Smooth muscle cell (in vitro differentiated cells): ENCODE data around the gene VIM. TPM values are rescaled to one million over a fixed set of nuclear protein-coding genes. Genes with fewer than 3 reads are reported as not detected.

ENCODE experiments used
- DNase-seq: peaks from one replicate; lab custom pipeline; 2025; ENCODE audit not compliant: unreplicated experiment; lab: John Stamatoyannopoulos, UW
- H2AFZ ChIP-seq: fragments of 200-600 bp; sonication (generic); 2 replicates; pipeline ENCODE4 v1.6.0; 2016; ENCODE audit warnings: antibody characterized with exemption, low read depth, mild to moderate bottlenecking
- H3F3A ChIP-seq: fragments of 200-600 bp; sonication (generic); 2 replicates; pipeline ENCODE4 v1.6.0; 2017; ENCODE audit warnings: antibody characterized with exemption, low read depth
- H3K27ac ChIP-seq: fragments of 200-600 bp; sonication (generic); 2 replicates; pipeline ENCODE4 v1.5.1; 2016; ENCODE audit warnings: low read depth, mild to moderate bottlenecking
- H3K27me3 ChIP-seq: fragments of 200-600 bp; sonication (generic); 2 replicates; pipeline ENCODE4 v1.6.1; 2016; ENCODE audit warnings: low read depth, mild to moderate bottlenecking
- H3K36me3 ChIP-seq: fragments of 200-600 bp; sonication (generic); 2 replicates; pipeline ENCODE4 v1.5.1; 2016; ENCODE audit warnings: low read depth
- H3K4me1 ChIP-seq: fragments of 200-600 bp; sonication (generic); 2 replicates; pipeline ENCODE4 v1.5.1; 2016; ENCODE audit warnings: low read depth
- H3K4me2 ChIP-seq: fragments of 200-600 bp; sonication (generic); 2 replicates; pipeline ENCODE4 v1.6.0; 2016; ENCODE audit warnings: mild to moderate bottlenecking
- H3K4me3 ChIP-seq: fragments of 200-600 bp; sonication (generic); 2 replicates; pipeline ENCODE4 v1.5.1; 2016; ENCODE audit warnings: mild to moderate bottlenecking
- H3K79me2 ChIP-seq: fragments of 200-600 bp; sonication (generic); 2 replicates; pipeline ENCODE4 v1.6.0; 2016; ENCODE audit warnings: low read depth, mild to moderate bottlenecking
- H3K9ac ChIP-seq: fragments of 200-600 bp; sonication (generic); 2 replicates; pipeline ENCODE4 v1.6.0; 2016; ENCODE audit warnings: low read depth
- H3K9me3 ChIP-seq: fragments of 200-600 bp; sonication (generic); replicated peaks from 2 replicates; pipeline ENCODE4 v1.5.1; 2016; ENCODE audit warnings: low read depth
- H4K20me1 ChIP-seq: fragments of 200-600 bp; sonication (generic); 2 replicates; pipeline ENCODE4 v1.6.0; 2016; ENCODE audit warnings: low read depth
- CTCF ChIP-seq: fragments of 200-600 bp; sonication (generic); IDR thresholded peaks from 2 replicates; pipeline ENCODE4 v1.5.1; 2017; ENCODE audit warnings: borderline replicate concordance, mild to moderate bottlenecking, antibody characterized with exemption; ENCODE audit not compliant: insufficient read depth, poor library complexity, severe bottlenecking
- WGBS: methylation state at CpG from one replicate; pipeline ENCODE4 v1.1.7; 2016; ENCODE audit warnings: low lambda C conversion rate; 5-methylcytosine and 5-hydroxymethylcytosine counted together
- polyA plus RNA-seq: library from polyadenylated mRNA; unstranded; fragments of >200 nt; fragmentation: Nextera tagmentation; extraction: Ambion mirVana; gene quantifications from 2 replicates; pipeline ENCODE4 v1.2.1, GENCODE V29; 2016
- total RNA-seq: library from RNA; depleted of rRNA; stranded (reverse); fragments of >200 nt; gene quantifications from 2 replicates; pipeline ENCODE4 v1.2.3, GENCODE V29; 2014

Gene VIM
- total and polyA plus RNA-seq, 2 experiments from 2014 or later = 3,198 to 6,093 TPM

GRCh38 chr10:17229967-17230682 is 2.1 kb downstream of the VIM start:
- Histone ChIP-seq H3K4me2 (peak overlapping the region; percentile 96), H3K27me3 (no peaks in the 10 kb centered on the region), H3K9ac (peak overlapping the region; percentile 99), H3K9me3 (no peaks in the 10 kb centered on the region), H3F3A (peaks cover 62% of the 10 kb centered on the region), H2AFZ (no peak overlapping the region), H3K4me1 (peaks cover 34% of the 10 kb centered on the region), H3K79me2 (peaks cover 80% of the 10 kb centered on the region), H3K27ac (peak overlapping the region; percentile 99), H3K4me3 (peak overlapping the region; percentile 90), H3K36me3 (peaks cover 29% of the 10 kb centered on the region), H4K20me1 (peaks cover 60% of the 10 kb centered on the region)
- TF ChIP-seq CTCF = no peak
- under 1% methylated on average over 42 of the region's 43 CpGs for WGBS
- no peak for DNase-seq

GRCh38 chr10:17231788-17232187 is 3.7 kb downstream of the VIM start:
- Histone ChIP-seq H3K9me3 (no peaks in the 10 kb centered on the region), H3K4me2 (peak overlapping the region; percentile 96), H3K79me2 (peaks cover 71% of the 10 kb centered on the region), H3K4me1 (peaks cover 32% of the 10 kb centered on the region), H4K20me1 (peaks cover 77% of the 10 kb centered on the region), H3F3A (peaks cover 76% of the 10 kb centered on the region), H3K27me3 (no peaks in the 10 kb centered on the region), H3K27ac (peak overlapping the region; percentile 99), H2AFZ (no peak overlapping the region), H3K9ac (peak overlapping the region; percentile 99), H3K4me3 (peak overlapping the region; percentile 90), H3K36me3 (peaks cover 44% of the 10 kb centered on the region)
- no peak for TF ChIP-seq CTCF
- no peak for DNase-seq
- WGBS = 63% methylated on average over 1 of the region's 1 CpG

- no peak overlapping the region for H2AFZ ChIP-seq
- H3F3A ChIP-seq = peaks cover 80% of the 10 kb centered on the region
- peaks cover 65% of the 10 kb centered on the region for H3K79me2 ChIP-seq
- H3K4me1 ChIP-seq = peaks cover 26% of the 10 kb centered on the region
- H3K9me3 ChIP-seq = no peaks in the 10 kb centered on the region
- peak overlapping the region; percentile 99 for H3K9ac ChIP-seq
- no peak for DNase-seq
- TF ChIP-seq CTCF = no peak
- WGBS = 32% methylated on average over 3 of the region's 3 CpGs
- peaks cover 49% of the 10 kb centered on the region for H3K36me3 ChIP-seq
- peak overlapping the region; percentile 90 for H3K4me3 ChIP-seq
- peak overlapping the region; percentile 96 for H3K4me2 ChIP-seq
- H3K27me3 ChIP-seq = no peaks in the 10 kb centered on the region
- peaks cover 83% of the 10 kb centered on the region for H4K20me1 ChIP-seq
- peak overlapping the region; percentile 99 for H3K27ac ChIP-seq
Observed at GRCh38 chr10:17232276-17232960, 4.4 kb downstream of the VIM start.
